ENCODE results near the gene PRKCE. TPM values are rescaled to one million over a fixed set of nuclear protein-coding genes. Genes with fewer than 3 reads are reported as not detected.

The PRKCE gene
- total and polyA plus RNA-seq, 4 experiments from 2014 or later: 1.8 to 21.7 (median 11.0) TPM

- POLR2A ChIA-PET (ENCODE audit: partially characterized antibody): no interaction called here
These were observed 390.7 kb downstream of the PRKCE start for GRCh38 chr2:46042207-46042637.

DNA sequence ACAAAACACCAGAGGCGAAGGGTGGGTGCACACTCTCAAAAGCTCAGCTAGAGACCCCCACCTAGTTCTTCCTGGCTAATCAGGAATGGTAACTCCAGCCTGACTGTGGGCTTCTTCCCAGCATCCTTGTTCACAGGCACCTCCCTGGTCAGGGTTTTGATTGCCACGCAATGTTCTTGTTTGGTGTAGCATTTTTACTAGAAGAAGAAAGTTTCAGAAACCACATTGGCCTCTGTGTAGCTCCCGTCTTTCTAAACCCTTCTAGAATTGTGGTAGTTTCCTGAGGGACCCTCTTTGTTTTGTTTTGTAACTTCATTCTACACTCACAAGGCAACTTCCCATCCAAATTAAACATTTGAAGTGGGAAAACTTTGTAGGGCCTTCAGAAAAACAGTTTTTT is 391.2 kb downstream of the PRKCE start:
- Histone ChIP-seq H3K4me1 (ENCODE audit: insufficient read depth, low read length) (no peaks in the 10 kb centered on the region), H3K27me3 (ENCODE audit: insufficient read depth, low read length) (no peaks in the 10 kb centered on the region), H3K36me3 (ENCODE audit: insufficient read depth, low read length) (no peaks in the 10 kb centered on the region), H3K9me3 (ENCODE audit: control insufficient read depth in 1 of 2, low read length in 2 of 2) (no peaks in the 10 kb centered on the region), H3K4me3 (ENCODE audit: low read length in 2 of 2) (no peak overlapping the region), H3K27ac (ENCODE audit: low read depth, low read length) (no peak overlapping the region)
- POLR2A ChIA-PET (ENCODE audit: partially characterized antibody): no interaction called here
- no peak overlapping the region for H3K4me3 Mint-ChIP-seq
- no peaks in the 10 kb centered on the region for H3K9me3 Mint-ChIP-seq
- no peak for DNase-seq
- H3K4me1 Mint-ChIP-seq: no peaks in the 10 kb centered on the region
- CTCF ChIA-PET (ENCODE audit: partially characterized antibody): interaction anchor here (0.6 kb wide), 1 partner anchor 440 kb away, joined by 3 read pairs; no protein-coding TSS in a partner anchor
- peaks cover 0 to 8% of the 10 kb centered on the region in 2 donors for H3K36me3 Mint-ChIP-seq
- peaks cover 0 to 1% of the 10 kb centered on the region in 2 donors for H3K27me3 Mint-ChIP-seq
- H3K27ac Mint-ChIP-seq: no peak overlapping the region
- intact Hi-C loops (cut with micrococcal nuclease): no loop called here

More at GRCh38 chr2:46042207-46042637, 390.7 kb downstream of the PRKCE start:
- CTCF ChIA-PET (ENCODE audit: partially characterized antibody): interaction anchor here (0.6 to 0.9 kb wide), 2 partner anchors 21 to 440 kb away, joined by 3 read pairs; no protein-coding TSS in a partner anchor
- Histone ChIP-seq H3K4me1 (ENCODE audit: insufficient read depth, low read length) (no peaks in the 10 kb centered on the region), H3K9me3 (ENCODE audit: control insufficient read depth in 1 of 2, low read length in 2 of 2) (no peaks in the 10 kb centered on the region), H3K4me3 (ENCODE audit: low read length in 2 of 2) (no peak overlapping the region), H3K36me3 (ENCODE audit: insufficient read depth, low read length) (no peaks in the 10 kb centered on the region), H3K27ac (ENCODE audit: low read depth, low read length) (no peak overlapping the region), H3K27me3 (ENCODE audit: insufficient read depth, low read length) (no peaks in the 10 kb centered on the region)
- no peaks in the 10 kb centered on the region for H3K9me3 Mint-ChIP-seq
- H3K4me1 Mint-ChIP-seq: no peaks in the 10 kb centered on the region
- H3K36me3 Mint-ChIP-seq: peaks cover 0 to 6% of the 10 kb centered on the region in 2 donors
- peaks cover 0 to 1% of the 10 kb centered on the region in 2 donors for H3K27me3 Mint-ChIP-seq
- DNase-seq: no peak
- H3K27ac Mint-ChIP-seq: no peak overlapping the region
- intact Hi-C loops (cut with micrococcal nuclease): no loop called here
- no peak overlapping the region for H3K4me3 Mint-ChIP-seq

DNA sequence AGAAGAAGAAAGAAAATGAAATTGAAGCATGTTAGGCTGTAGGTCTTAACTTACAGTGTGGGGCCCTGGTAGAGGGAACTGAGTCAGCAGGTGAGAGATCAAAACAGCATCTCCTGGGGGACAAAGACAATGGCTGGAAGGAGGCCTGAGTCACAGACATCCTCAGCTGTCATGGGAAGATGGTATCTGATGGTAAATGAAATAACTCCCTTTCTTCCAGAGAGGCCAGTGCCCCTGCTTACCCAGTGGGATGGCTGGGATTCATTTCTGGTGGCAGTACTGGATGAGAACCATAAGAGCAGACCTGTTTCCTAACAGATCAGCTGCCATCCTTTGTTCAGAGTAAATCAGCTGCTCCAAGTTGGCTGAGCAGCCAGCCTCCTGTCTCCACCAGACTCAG is 394.4 kb downstream of the PRKCE start:
- Histone ChIP-seq H3K27me3 (ENCODE audit: insufficient read depth, low read length) (no peaks in the 10 kb centered on the region), H3K4me1 (ENCODE audit: insufficient read depth, low read length) (no peaks in the 10 kb centered on the region), H3K9me3 (ENCODE audit: control insufficient read depth in 1 of 2, low read length in 2 of 2) (no peaks in the 10 kb centered on the region), H3K4me3 (ENCODE audit: low read length in 2 of 2) (no peak overlapping the region), H3K36me3 (ENCODE audit: insufficient read depth, low read length) (no peaks in the 10 kb centered on the region), H3K27ac (ENCODE audit: low read depth, low read length) (no peak overlapping the region)
- Mint-ChIP-seq H3K9me3 (no peaks in the 10 kb centered on the region), H3K36me3 (peaks cover 2 to 8% of the 10 kb centered on the region in 2 donors), H3K4me1 (no peaks in the 10 kb centered on the region), H3K27ac (no peak overlapping the region), H3K27me3 (no peaks in the 10 kb centered on the region), H3K4me3 (no peak overlapping the region)
- no peak for DNase-seq
- POLR2A ChIA-PET (ENCODE audit: partially characterized antibody): no interaction called here
- CTCF ChIA-PET (ENCODE audit: partially characterized antibody): interaction anchor here (2.8 kb wide), 1 partner anchor 17 kb away, joined by 13 read pairs; no protein-coding TSS in a partner anchor
- intact Hi-C loops (cut with micrococcal nuclease): no loop called here

DNA sequence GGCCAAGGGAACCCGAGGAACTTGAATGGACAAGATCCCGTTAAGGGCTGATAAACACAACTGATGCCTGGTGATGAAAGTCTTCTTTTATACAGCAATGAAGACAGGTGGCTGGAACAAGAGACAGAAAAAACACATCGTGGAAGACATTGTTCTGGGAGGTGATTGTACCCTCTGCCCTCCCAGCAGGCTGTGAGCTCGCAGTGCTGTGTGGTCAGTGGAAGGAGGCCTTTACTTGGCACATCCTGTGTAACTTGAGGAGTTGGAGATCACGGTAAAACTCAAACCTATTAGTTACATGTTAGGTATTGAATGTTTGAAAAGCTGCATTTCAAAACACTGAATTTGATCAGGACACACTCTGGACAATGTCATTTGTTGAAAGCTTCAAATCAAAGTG is 395.8 kb downstream of the PRKCE start:
- Histone ChIP-seq H3K4me3 (ENCODE audit: low read length in 2 of 2) (no peak overlapping the region), H3K27ac (ENCODE audit: low read depth, low read length) (no peak overlapping the region), H3K9me3 (ENCODE audit: control insufficient read depth in 1 of 2, low read length in 2 of 2) (no peaks in the 10 kb centered on the region), H3K27me3 (ENCODE audit: insufficient read depth, low read length) (no peaks in the 10 kb centered on the region), H3K4me1 (ENCODE audit: insufficient read depth, low read length) (no peaks in the 10 kb centered on the region), H3K36me3 (ENCODE audit: insufficient read depth, low read length) (no peaks in the 10 kb centered on the region)
- Mint-ChIP-seq H3K4me3 (no peak overlapping the region), H3K27ac (no peak overlapping the region), H3K27me3 (no peaks in the 10 kb centered on the region), H3K4me1 (peaks cover 0 to 2% (median 0%) of the 10 kb centered on the region in 4 donors), H3K9me3 (no peaks in the 10 kb centered on the region), H3K36me3 (peaks cover 2 to 8% of the 10 kb centered on the region in 2 donors)
- no peak for DNase-seq
- CTCF ChIA-PET (ENCODE audit: partially characterized antibody): interaction anchor here (2.8 kb wide), 1 partner anchor 16 kb away, joined by 13 read pairs; no protein-coding TSS in a partner anchor
- POLR2A ChIA-PET (ENCODE audit: partially characterized antibody): no interaction called here
- intact Hi-C loops (cut with micrococcal nuclease): no loop called here

- no peak overlapping the region for H3K4me3 ChIP-seq (ENCODE audit: low read length in 2 of 2)
- POLR2A ChIA-PET (ENCODE audit: partially characterized antibody): no interaction called here
- CTCF ChIA-PET (ENCODE audit: partially characterized antibody): no interaction called here
These were observed 397.2 kb downstream of the PRKCE start for GRCh38 chr2:46048693-46049092.

GRCh38 chr2:46050027-46050426 is 398.6 kb downstream of the PRKCE start:
- no peak for DNase-seq
- POLR2A ChIA-PET (ENCODE audit: partially characterized antibody): no interaction called here
- CTCF ChIA-PET (ENCODE audit: partially characterized antibody): no interaction called here

More at GRCh38 chr2:46048693-46049092, 397.2 kb downstream of the PRKCE start:
- H3K4me3 Mint-ChIP-seq: no peak overlapping the region
- no peaks in the 10 kb centered on the region for H3K36me3 ChIP-seq (ENCODE audit: insufficient read depth, low read length)
- intact Hi-C loops (cut with micrococcal nuclease): no loop called here
- H3K27me3 Mint-ChIP-seq: no peaks in the 10 kb centered on the region
- H3K9me3 ChIP-seq (ENCODE audit: control insufficient read depth in 1 of 2, low read length in 2 of 2): no peaks in the 10 kb centered on the region
- H3K9me3 Mint-ChIP-seq: no peaks in the 10 kb centered on the region
- no peak for DNase-seq
- no peak overlapping the region for H3K27ac ChIP-seq (ENCODE audit: low read depth, low read length)
- peaks cover 0 to 2% (median 0%) of the 10 kb centered on the region in 4 donors for H3K4me1 Mint-ChIP-seq
- no peak overlapping the region for H3K27ac Mint-ChIP-seq
- no peaks in the 10 kb centered on the region for H3K27me3 ChIP-seq (ENCODE audit: insufficient read depth, low read length)
- peaks cover 2 to 8% of the 10 kb centered on the region in 2 donors for H3K36me3 Mint-ChIP-seq
- no peaks in the 10 kb centered on the region for H3K4me1 ChIP-seq (ENCODE audit: insufficient read depth, low read length)

GRCh38 chr2:46050489-46050888 is 399.0 kb downstream of the PRKCE start:
- Mint-ChIP-seq H3K27me3 (no peaks in the 10 kb centered on the region), H3K27ac (no peak overlapping the region), H3K4me1 (peaks cover 0 to 2% (median 0%) of the 10 kb centered on the region in 4 donors), H3K9me3 (peaks cover 0 to 2% (median 0%) of the 10 kb centered on the region in 8 donors), H3K4me3 (no peak overlapping the region), H3K36me3 (peaks cover 2 to 12% of the 10 kb centered on the region in 2 donors)
- ChIA-PET CTCF (ENCODE audit: partially characterized antibody) (interaction anchor here (1.2 kb wide), 1 partner anchor 12 kb away, joined by 4 read pairs; no protein-coding TSS in a partner anchor), POLR2A (ENCODE audit: partially characterized antibody) (no interaction called here)
- intact Hi-C loops (cut with micrococcal nuclease): no loop called here
- DNase-seq: no peak
- Histone ChIP-seq H3K27ac (ENCODE audit: low read depth, low read length) (no peak overlapping the region), H3K9me3 (ENCODE audit: control insufficient read depth in 1 of 2, low read length in 2 of 2) (no peaks in the 10 kb centered on the region), H3K27me3 (ENCODE audit: insufficient read depth, low read length) (no peaks in the 10 kb centered on the region), H3K4me3 (ENCODE audit: low read length in 2 of 2) (no peak overlapping the region), H3K4me1 (ENCODE audit: insufficient read depth, low read length) (no peaks in the 10 kb centered on the region), H3K36me3 (ENCODE audit: insufficient read depth, low read length) (no peaks in the 10 kb centered on the region)

More at GRCh38 chr2:46050027-46050426, 398.6 kb downstream of the PRKCE start:
- Histone ChIP-seq H3K4me1 (ENCODE audit: insufficient read depth, low read length) (no peaks in the 10 kb centered on the region), H3K36me3 (ENCODE audit: insufficient read depth, low read length) (no peaks in the 10 kb centered on the region), H3K4me3 (ENCODE audit: low read length in 2 of 2) (no peak overlapping the region), H3K9me3 (ENCODE audit: control insufficient read depth in 1 of 2, low read length in 2 of 2) (no peaks in the 10 kb centered on the region), H3K27ac (ENCODE audit: low read depth, low read length) (no peak overlapping the region), H3K27me3 (ENCODE audit: insufficient read depth, low read length) (no peaks in the 10 kb centered on the region)
- intact Hi-C loops (cut with micrococcal nuclease): no loop called here
- H3K27ac Mint-ChIP-seq: no peak overlapping the region
- no peaks in the 10 kb centered on the region for H3K27me3 Mint-ChIP-seq
- H3K9me3 Mint-ChIP-seq: peaks cover 0 to 2% (median 0%) of the 10 kb centered on the region in 8 donors
- H3K4me1 Mint-ChIP-seq: peaks cover 0 to 2% (median 0%) of the 10 kb centered on the region in 4 donors
- peaks cover 2 to 10% of the 10 kb centered on the region in 2 donors for H3K36me3 Mint-ChIP-seq
- no peak overlapping the region for H3K4me3 Mint-ChIP-seq

Data from CD4-positive, alpha-beta memory T cell (primary cell).